CD8-positive, alpha-beta memory T cell (primary cell): ENCODE results near the gene PTPRM. TPM values are rescaled to one million over a fixed set of nuclear protein-coding genes. Genes with fewer than 3 reads are reported as not detected.

Experiments
- CTCF ChIA-PET: fragments of 350-600 bp; sonication (Branson Sonifier 250); formaldehyde crosslinking; loops from one replicate; lab custom pipeline; 2021; ENCODE audit warnings: antibody characterized with exemption; lab: Charles Lee
- POLR2A ChIA-PET: fragments of 350-600 bp; sonication (Branson Sonifier 250); formaldehyde crosslinking; loops from one replicate; lab custom pipeline; 2021; ENCODE audit warnings: antibody characterized with exemption; lab: Charles Lee
- DNase-seq, 5 donors: peaks; one replicate each; pipeline versions ENCODE4 v3.0.0 to v3.0.0-alpha.2; 2020 to 2022; ENCODE audit warnings: mixed read lengths in 1 of 5
- H3K27ac ChIP-seq: one replicate; pipeline ENCODE4 v1.7.0; 2013; ENCODE audit warnings: low read depth, mild to moderate bottlenecking, low read length, moderate library complexity
- H3K27me3 ChIP-seq: 2 replicates; pipeline ENCODE4 v1.7.0; 2013; ENCODE audit warnings: low read length, mild to moderate bottlenecking; ENCODE audit not compliant: insufficient read depth, poor library complexity, severe bottlenecking
- H3K36me3 ChIP-seq: 2 replicates; pipeline ENCODE4 v1.7.0; 2013; ENCODE audit warnings: mild to moderate bottlenecking, low read length, moderate library complexity; ENCODE audit not compliant: insufficient read depth
- H3K4me1 ChIP-seq: 2 replicates; pipeline ENCODE4 v1.7.0; 2013; ENCODE audit warnings: mild to moderate bottlenecking, low read length, moderate library complexity; ENCODE audit not compliant: insufficient read depth
- H3K4me3 ChIP-seq: 2 replicates; pipeline ENCODE4 v1.7.0; 2013; ENCODE audit warnings: mild to moderate bottlenecking, low read length
- H3K9me3 ChIP-seq: 2 replicates; pipeline ENCODE4 v1.7.0; 2013; ENCODE audit warnings: mild to moderate bottlenecking, low read length
- H3K27ac Mint-ChIP-seq, 8 donors: one replicate each; pipeline ENCODE4 v1.8.0; 2020 to 2021; ENCODE audit warnings: mixed read lengths in 8 of 8, mild to moderate bottlenecking in 6 of 8, inconsistent platforms in 3 of 8, moderate library complexity in 3 of 8
- H3K27me3 Mint-ChIP-seq, 2 donors: one replicate each; pipeline ENCODE4 v1.8.0; 2020 to 2021; ENCODE audit warnings: mixed read lengths in 2 of 2, mild to moderate bottlenecking in 1 of 2, moderate library complexity in 1 of 2
- H3K36me3 Mint-ChIP-seq, 3 donors: one replicate each; pipeline ENCODE4 v1.8.0; 2020 to 2021; ENCODE audit warnings: mixed read lengths in 3 of 3, inconsistent platforms in 1 of 3, mild to moderate bottlenecking in 1 of 3
- H3K4me1 Mint-ChIP-seq, 3 donors: one replicate each; pipeline ENCODE4 v1.8.0; 2020 to 2021; ENCODE audit warnings: mixed read lengths in 3 of 3, inconsistent platforms in 1 of 3, mild to moderate bottlenecking in 1 of 3
- H3K4me3 Mint-ChIP-seq, 7 donors: one replicate each; pipeline ENCODE4 v1.8.0; 2020 to 2021; ENCODE audit warnings: mixed read lengths in 7 of 7, mild to moderate bottlenecking in 6 of 7, moderate library complexity in 4 of 7, inconsistent platforms in 2 of 7
- H3K9me3 Mint-ChIP-seq, 5 donors: one replicate each; pipeline ENCODE4 v1.8.0; 2020 to 2022; ENCODE audit warnings: mixed read lengths in 5 of 5, mild to moderate bottlenecking in 3 of 5, moderate library complexity in 2 of 5, inconsistent platforms in 1 of 5
- polyA plus RNA-seq: library from polyadenylated mRNA; unstranded; fragments of 300-500 nt; fragmentation: Illumina TruSeq; gene quantifications from one replicate; pipeline ENCODE4 v1.2.3, GENCODE V29; 2021
- total RNA-seq, 2 experiments: library from RNA; stranded (reverse); gene quantifications; one replicate each; pipeline ENCODE4 v1.2.3, GENCODE V29; 2021

Gene PTPRM
- total and polyA plus RNA-seq, 3 experiments from 2014 or later = 3.9 to 7.4 (median 5.3) TPM

DNA sequence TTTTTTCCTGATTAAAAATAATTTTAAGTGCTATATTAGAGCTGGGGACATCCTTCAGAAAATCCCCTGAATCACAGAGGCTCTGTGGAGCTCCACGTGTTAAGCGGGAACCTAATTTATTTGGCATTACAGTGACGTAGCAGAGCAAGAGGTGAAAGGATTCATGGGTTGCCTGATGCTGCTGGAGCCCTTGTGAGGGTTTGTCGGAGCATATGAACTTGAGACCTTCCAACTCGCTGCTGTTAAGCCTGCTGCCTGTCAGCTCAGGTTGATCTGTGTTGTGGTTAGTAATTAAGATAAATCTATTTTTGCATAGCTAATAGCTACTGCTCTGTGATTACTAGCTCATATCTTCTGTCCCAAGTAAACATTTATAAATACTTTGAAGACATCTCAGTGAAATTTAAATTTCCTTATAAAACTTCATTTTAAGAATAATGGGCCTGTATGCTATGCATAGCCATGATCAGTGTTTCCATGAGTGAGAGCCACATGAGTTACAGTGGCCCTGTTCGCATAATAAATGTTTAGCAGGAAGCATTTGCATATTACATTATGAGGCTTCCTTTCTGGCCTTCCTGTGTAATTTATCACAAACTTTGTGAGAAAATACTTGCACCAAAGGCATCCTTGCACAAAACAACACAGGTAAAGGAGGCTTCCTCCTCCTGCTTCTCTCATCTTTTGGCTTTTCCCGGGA, 438.9 kb downstream of the PTPRM start:
- H3K9me3 ChIP-seq = no peaks in the 10 kb centered on the region
- Mint-ChIP-seq H3K27me3 (no peaks in the 10 kb centered on the region), H3K4me3 (no peak overlapping the region), H3K9me3 (peaks cover 0 to 13% (median 4%) of the 10 kb centered on the region in 5 donors), H3K36me3 (peaks cover 0 to 5% (median 0%) of the 10 kb centered on the region in 3 donors), H3K27ac (no peak overlapping the region), H3K4me1 (no peaks in the 10 kb centered on the region)
- H3K36me3 ChIP-seq = no peaks in the 10 kb centered on the region
- no peak overlapping the region for H3K27ac ChIP-seq
- CTCF ChIA-PET = no interaction called here
- no peak for DNase-seq
- no peaks in the 10 kb centered on the region for H3K4me1 ChIP-seq
- no peak overlapping the region for H3K4me3 ChIP-seq
- POLR2A ChIA-PET = no interaction called here
- no peaks in the 10 kb centered on the region for H3K27me3 ChIP-seq

GRCh38 chr18:8006979-8007378, 439.9 kb downstream of the PTPRM start:
- Mint-ChIP-seq H3K36me3 (peaks cover 0 to 2% (median 0%) of the 10 kb centered on the region in 3 donors), H3K4me3 (no peak overlapping the region), H3K27ac (no peak overlapping the region), H3K4me1 (no peaks in the 10 kb centered on the region), H3K9me3 (peaks cover 0 to 9% (median 4%) of the 10 kb centered on the region in 5 donors), H3K27me3 (no peaks in the 10 kb centered on the region)
- POLR2A ChIA-PET = no interaction called here
- H3K36me3 ChIP-seq = no peaks in the 10 kb centered on the region
- CTCF ChIA-PET = no interaction called here
- no peak overlapping the region for H3K27ac ChIP-seq
- H3K4me3 ChIP-seq = no peak overlapping the region
- H3K4me1 ChIP-seq = no peaks in the 10 kb centered on the region
- H3K27me3 ChIP-seq = no peaks in the 10 kb centered on the region
- no peaks in the 10 kb centered on the region for H3K9me3 ChIP-seq
- DNase-seq = no peak

DNA sequence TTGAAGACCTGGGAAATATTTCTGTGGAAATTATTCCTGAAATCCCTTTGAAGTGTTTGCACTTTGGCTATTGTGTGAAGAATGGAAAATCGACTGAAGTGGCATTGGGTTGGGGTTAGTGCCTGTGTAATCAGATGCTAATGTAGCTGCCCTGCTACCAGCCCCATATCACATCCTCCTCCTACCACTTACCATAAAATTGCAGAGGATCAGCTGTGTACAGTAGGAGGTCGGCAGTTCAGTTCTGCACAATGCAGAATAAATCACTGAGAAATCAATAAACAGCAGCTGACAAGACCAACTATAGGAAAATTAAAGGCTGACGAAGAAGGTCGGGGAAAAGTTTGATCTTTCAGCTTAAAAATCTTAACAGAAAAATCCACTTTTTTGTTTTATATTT, 440.9 kb downstream of the PTPRM start:
- ChIA-PET POLR2A (no interaction called here), CTCF (no interaction called here)
- no peak for DNase-seq
- Histone ChIP-seq H3K27me3 (no peaks in the 10 kb centered on the region), H3K9me3 (no peaks in the 10 kb centered on the region), H3K4me1 (no peaks in the 10 kb centered on the region), H3K27ac (no peak overlapping the region), H3K4me3 (no peak overlapping the region), H3K36me3 (no peaks in the 10 kb centered on the region)
- no peak overlapping the region for H3K4me3 Mint-ChIP-seq
- H3K9me3 Mint-ChIP-seq = peaks cover 0 to 9% (median 4%) of the 10 kb centered on the region in 5 donors
- H3K4me1 Mint-ChIP-seq = no peaks in the 10 kb centered on the region
- no peaks in the 10 kb centered on the region for H3K27me3 Mint-ChIP-seq
- H3K27ac Mint-ChIP-seq = no peak overlapping the region
- no peaks in the 10 kb centered on the region for H3K36me3 Mint-ChIP-seq

DNA sequence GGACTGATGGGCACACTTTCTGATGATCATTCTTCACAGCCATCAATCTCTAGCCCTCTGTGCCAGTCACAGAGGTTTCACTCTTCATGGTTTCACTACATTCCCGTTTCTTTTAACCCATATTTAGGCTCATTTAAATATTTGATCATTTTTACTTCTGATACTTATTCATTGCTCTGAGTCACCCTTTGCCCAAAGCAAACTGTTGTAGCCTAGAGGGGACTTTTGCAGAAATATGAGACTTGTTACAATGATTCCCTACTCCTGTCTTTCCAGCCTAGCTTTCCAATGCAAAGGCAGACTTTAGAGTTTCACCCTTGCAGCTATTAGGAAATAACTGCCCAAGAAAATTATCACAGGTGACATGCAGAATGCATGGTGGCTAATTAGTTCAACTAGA, 444.2 kb downstream of the PTPRM start:
- Mint-ChIP-seq H3K36me3 (peaks cover 0 to 2% (median 0%) of the 10 kb centered on the region in 3 donors), H3K27me3 (no peaks in the 10 kb centered on the region), H3K4me1 (no peaks in the 10 kb centered on the region), H3K27ac (no peak overlapping the region), H3K4me3 (no peak overlapping the region), H3K9me3 (peaks cover 0 to 17% (median 4%) of the 10 kb centered on the region in 5 donors)
- H3K9me3 ChIP-seq = no peaks in the 10 kb centered on the region
- ChIA-PET CTCF (no interaction called here), POLR2A (no interaction called here)
- DNase-seq = no peak
- no peak overlapping the region for H3K4me3 ChIP-seq
- no peaks in the 10 kb centered on the region for H3K27me3 ChIP-seq
- H3K4me1 ChIP-seq = no peaks in the 10 kb centered on the region
- H3K36me3 ChIP-seq = no peaks in the 10 kb centered on the region
- H3K27ac ChIP-seq = no peak overlapping the region

GRCh38 chr18:8011906-8012305, 444.8 kb downstream of the PTPRM start:
- H3K27me3 ChIP-seq = no peaks in the 10 kb centered on the region
- Mint-ChIP-seq H3K4me1 (no peaks in the 10 kb centered on the region), H3K27ac (no peak overlapping the region), H3K9me3 (peaks cover 0 to 21% (median 4%) of the 10 kb centered on the region in 5 donors), H3K36me3 (peaks cover 0 to 2% (median 0%) of the 10 kb centered on the region in 3 donors), H3K27me3 (no peaks in the 10 kb centered on the region), H3K4me3 (no peak overlapping the region)
- POLR2A ChIA-PET = no interaction called here
- H3K27ac ChIP-seq = no peak overlapping the region
- no peaks in the 10 kb centered on the region for H3K36me3 ChIP-seq
- DNase-seq = no peak
- H3K4me1 ChIP-seq = no peaks in the 10 kb centered on the region
- no peak overlapping the region for H3K4me3 ChIP-seq
- no peaks in the 10 kb centered on the region for H3K9me3 ChIP-seq
- CTCF ChIA-PET = no interaction called here

DNA sequence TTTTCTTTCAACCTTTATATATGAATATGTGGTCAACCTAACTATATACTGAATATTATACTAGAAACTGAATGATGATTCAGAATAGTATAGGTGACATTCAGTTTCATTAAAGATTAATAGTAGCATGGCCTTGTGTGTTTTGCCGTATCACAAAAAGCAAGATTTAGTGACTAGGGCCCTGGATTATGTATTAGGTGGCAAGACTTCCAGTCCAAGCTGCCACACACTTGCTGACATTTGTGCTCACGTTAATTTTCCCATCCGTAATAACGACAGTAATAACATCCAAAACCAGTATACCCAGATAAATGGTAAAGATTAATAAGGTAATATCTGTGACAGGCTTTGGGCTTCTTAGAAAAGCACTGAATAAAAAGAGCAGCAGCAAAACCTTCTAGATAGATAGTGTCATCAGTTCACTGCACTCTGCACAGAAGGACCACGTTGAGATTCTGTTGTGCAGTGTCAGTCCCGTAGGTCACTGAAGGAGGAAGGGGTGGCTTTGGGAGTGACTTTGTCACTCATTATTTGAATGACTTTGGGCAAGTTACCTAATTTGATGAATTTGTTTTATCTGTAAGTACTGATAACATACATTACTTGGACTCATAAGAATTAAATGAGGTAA, 451.7 kb downstream of the PTPRM start:
- H3K27ac ChIP-seq = no peak overlapping the region
- H3K9me3 ChIP-seq = no peaks in the 10 kb centered on the region
- H3K27me3 Mint-ChIP-seq = no peaks in the 10 kb centered on the region
- no peak overlapping the region for H3K4me3 Mint-ChIP-seq
- POLR2A ChIA-PET = no interaction called here
- peaks cover 0 to 4% (median 0%) of the 10 kb centered on the region in 3 donors for H3K4me1 Mint-ChIP-seq
- no peaks in the 10 kb centered on the region for H3K4me1 ChIP-seq
- H3K4me3 ChIP-seq = no peak overlapping the region
- no peak overlapping the region for H3K27ac Mint-ChIP-seq
- no peaks in the 10 kb centered on the region for H3K27me3 ChIP-seq
- H3K36me3 ChIP-seq = no peaks in the 10 kb centered on the region
- CTCF ChIA-PET = no interaction called here
- peaks cover 0 to 2% (median 0%) of the 10 kb centered on the region in 3 donors for H3K36me3 Mint-ChIP-seq
- DNase-seq = no peak
- H3K9me3 Mint-ChIP-seq = peaks cover 0 to 12% (median 3%) of the 10 kb centered on the region in 5 donors

GRCh38 chr18:8019600-8019999, 452.5 kb downstream of the PTPRM start:
- Histone ChIP-seq H3K9me3 (no peaks in the 10 kb centered on the region), H3K4me1 (no peaks in the 10 kb centered on the region), H3K27ac (no peak overlapping the region), H3K36me3 (no peaks in the 10 kb centered on the region), H3K27me3 (no peaks in the 10 kb centered on the region), H3K4me3 (no peak overlapping the region)
- POLR2A ChIA-PET = no interaction called here
- DNase-seq = no peak
- CTCF ChIA-PET = no interaction called here
- peaks cover 0 to 4% (median 0%) of the 10 kb centered on the region in 3 donors for H3K4me1 Mint-ChIP-seq
- H3K27me3 Mint-ChIP-seq = no peaks in the 10 kb centered on the region
- H3K9me3 Mint-ChIP-seq = peaks cover 0 to 13% (median 3%) of the 10 kb centered on the region in 5 donors
- H3K4me3 Mint-ChIP-seq = no peak overlapping the region
- H3K27ac Mint-ChIP-seq = no peak overlapping the region
- peaks cover 0 to 2% (median 0%) of the 10 kb centered on the region in 3 donors for H3K36me3 Mint-ChIP-seq

GRCh38 chr18:8020132-8020846, 453.2 kb downstream of the PTPRM start:
- Mint-ChIP-seq H3K4me3 (no peak overlapping the region), H3K27ac (peak overlapping the region in 1 of 8 donors; percentile 26), H3K4me1 (peaks cover 0 to 4% (median 0%) of the 10 kb centered on the region in 3 donors), H3K27me3 (no peaks in the 10 kb centered on the region), H3K36me3 (peaks cover 0 to 2% (median 0%) of the 10 kb centered on the region in 3 donors), H3K9me3 (peaks cover 0 to 13% (median 0%) of the 10 kb centered on the region in 5 donors)
- Histone ChIP-seq H3K4me1 (no peaks in the 10 kb centered on the region), H3K27me3 (no peaks in the 10 kb centered on the region), H3K36me3 (no peaks in the 10 kb centered on the region), H3K27ac (no peak overlapping the region), H3K4me3 (no peak overlapping the region), H3K9me3 (no peaks in the 10 kb centered on the region)
- ChIA-PET CTCF (no interaction called here), POLR2A (no interaction called here)
- DNase-seq = no peak
